ENCODE data around the gene OR8D2. TPM values are rescaled to one million over a fixed set of nuclear protein-coding genes. Genes with fewer than 3 reads are reported as not detected.

Gene OR8D2
- total and polyA plus RNA-seq, 2 donors (not counting 3 experiments of a cell fraction or from before 2014, with no cell fraction given): not detected

GRCh38 chr11:124340142-124340447 is 20.1 kb upstream of the OR8D2 start:
- TF ChIP-seq GATA2 (IDR thresholded peaks at IDR 0.05; ENCODE audit: insufficient read depth, insufficient read length, low read depth, low read length) (no peak), CTCF (IDR thresholded peaks at IDR 0.05; ENCODE audit: extremely low read depth in 1 of 2, insufficient read depth in 1 of 2, low read depth in 1 of 2, low read length in 2 of 2) (no peak), MAX (IDR thresholded peaks at IDR 0.05; ENCODE audit: insufficient read depth, insufficient read length) (no peak), JUN (IDR thresholded peaks at IDR 0.05; ENCODE audit: borderline replicate concordance, insufficient read depth, insufficient read length, low read depth) (no peak), FOS (IDR thresholded peaks at IDR 0.05; ENCODE audit: borderline replicate concordance, insufficient read depth, low read length) (no peak), EZH2 (IDR thresholded peaks at IDR 0.05; ENCODE audit: borderline replicate concordance, low read depth, low read length, severe bottlenecking) (no peak)
- Histone ChIP-seq H3K27me3 (ENCODE audit: control insufficient read depth in 2 of 2, insufficient read depth in 2 of 2, low read length in 2 of 2) (no peaks in the 10 kb centered on the region), H3K79me2 (ENCODE audit: control insufficient read depth, insufficient read depth, low read length) (no peaks in the 10 kb centered on the region), H3K9me3 (replicated peaks; ENCODE audit: control insufficient read depth, insufficient read depth, low read length) (no peaks in the 10 kb centered on the region), H3K9me1 (replicated peaks; ENCODE audit: control insufficient read depth, extremely low read depth, insufficient read depth, low read length) (no peaks in the 10 kb centered on the region), H3K27ac (ENCODE audit: insufficient read depth, low read depth, low read length) (no peak overlapping the region), H3K4me2 (ENCODE audit: insufficient read depth, low read length) (no peak overlapping the region), H4K20me1 (replicated peaks; ENCODE audit: control insufficient read depth, extremely low read depth, insufficient read depth, low read length) (no peaks in the 10 kb centered on the region), H3K9ac (replicated peaks; ENCODE audit: extremely low read depth, insufficient read depth, low read length) (no peak overlapping the region), H3K4me3 (replicated peaks in 1 of 3; ENCODE audit: insufficient read depth in 1 of 3, low read depth in 1 of 3, low read length in 3 of 3) (no peak overlapping the region), H2AFZ (ENCODE audit: low read depth, low read length) (no peak overlapping the region), H3K4me1 (ENCODE audit: control insufficient read depth, extremely low read depth, insufficient read depth, low read length) (no peaks in the 10 kb centered on the region), H3K36me3 (ENCODE audit: control insufficient read depth in 2 of 2, extremely low read depth in 1 of 2, insufficient read depth in 2 of 2, low read length in 2 of 2) (no peaks in the 10 kb centered on the region)
- no TSS peak for BruUV-seq (replicated peaks)
- intact Hi-C loops (cut with micrococcal nuclease) (no loop called here), dilution Hi-C loops (cut with MboI; ENCODE audit: extremely low pct_ligation_motif_present, low sequenced_read_pairs) (no loop called here)
- FAIRE-seq (no peak), DNase-seq (ENCODE audit: low read depth, low spot score) (no peak)
- ChIA-PET CTCF (no interaction called here), POLR2A (no interaction called here)

Measured in endothelial cell of umbilical vein (primary cell).